ENCODE results near the gene CEACAM3. TPM values are rescaled to one million over a fixed set of nuclear protein-coding genes. Genes with fewer than 3 reads are reported as not detected.
"Not testable (repeated sequence)": the region's sequence is repeated elsewhere in the genome, so short reads cannot be mapped to it uniquely, and the experiment has no call there.

Gene CEACAM3
- total RNA-seq, 1 experiment from 2014 or later = not detected

DNA sequence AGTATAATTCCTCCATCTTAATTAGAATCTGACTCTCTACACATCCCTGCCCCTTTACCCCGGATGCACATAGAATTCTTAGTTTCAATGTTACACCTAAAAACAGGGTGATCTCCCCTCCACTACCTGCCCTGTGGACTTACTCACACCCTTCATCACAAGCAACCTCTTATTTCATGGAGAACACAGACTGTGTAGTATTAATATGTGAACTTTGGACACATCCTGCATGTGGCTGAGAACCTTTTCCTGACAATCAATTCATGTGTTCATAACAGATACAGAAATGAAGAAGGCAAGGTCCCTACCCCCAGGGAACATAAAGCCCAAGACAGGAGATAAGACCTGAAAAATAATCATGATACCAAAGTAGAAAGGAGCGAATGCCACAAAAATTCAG lies 29.3 kb upstream of the CEACAM3 start:
- no CpG with 5 or more reads among the region's 2 CpGs for WGBS (ENCODE audit: extremely low coverage, insufficient read length, low lambda C conversion rate)
- Histone ChIP-seq H4K5ac (ENCODE audit: insufficient read length, low read depth, low read length) (no peak overlapping the region), H3K18ac (ENCODE audit: insufficient read length, low read depth, low read length) (no peak overlapping the region), H3K4ac (ENCODE audit: low read depth, low read length) (no peak overlapping the region), H3K27me3 (ENCODE audit: insufficient read depth, low read length) (no peaks in the 10 kb centered on the region), H3K9me3 (ENCODE audit: control insufficient read depth, low read depth, low read length) (no peaks in the 10 kb centered on the region), H2BK15ac (ENCODE audit: low read depth, low read length) (no peak overlapping the region), H3K27ac (ENCODE audit: insufficient read length, low read depth, low read length) (no peak overlapping the region), H4K91ac (ENCODE audit: insufficient read length, low read depth, low read length) (no peak overlapping the region), H3K79me1 (ENCODE audit: insufficient read depth, low read depth, low read length, poor library complexity, severe bottlenecking) (no peaks in the 10 kb centered on the region), H3K14ac (ENCODE audit: insufficient read depth, low read length) (no peak overlapping the region), H3K9ac (ENCODE audit: extremely low read depth, insufficient read length, low read length) (no peak overlapping the region), H3K23me2 (ENCODE audit: insufficient read length, low read depth, low read length, poor library complexity, severe bottlenecking) (peaks cover 3% of the 10 kb centered on the region), H3K56ac (ENCODE audit: insufficient read length, low read depth, low read length) (no peak overlapping the region), H4K8ac (replicated peaks; ENCODE audit: insufficient read length, low read depth, low read length) (no peak overlapping the region), H3K23ac (ENCODE audit: insufficient read length, low read depth, low read length) (no peak overlapping the region), H4K20me1 (ENCODE audit: control insufficient read depth, insufficient read depth, insufficient read length) (no peaks in the 10 kb centered on the region), H3K4me1 (ENCODE audit: insufficient read depth, low read length) (no peaks in the 10 kb centered on the region), H2BK5ac (ENCODE audit: insufficient read length, low read length) (no peak overlapping the region), H2AK5ac (ENCODE audit: insufficient read length, low read length) (no peak overlapping the region), H2BK20ac (ENCODE audit: low read depth, low read length, poor library complexity, severe bottlenecking) (no peak overlapping the region), H3K79me2 (ENCODE audit: insufficient read depth, low read length) (no peaks in the 10 kb centered on the region), H2BK120ac (ENCODE audit: low read depth, low read length, poor library complexity, severe bottlenecking) (no peak overlapping the region), H2BK12ac (ENCODE audit: insufficient read length, low read depth, low read length) (no peak overlapping the region), H3K4me2 (ENCODE audit: insufficient read depth, insufficient read length, low read length) (no peak overlapping the region), H2AFZ (ENCODE audit: low read length) (no peak overlapping the region), H3T11ph (ENCODE audit: low read length) (no peak overlapping the region)
- H3K27ac Mint-ChIP-seq = no peak overlapping the region
- no peak for TF ChIP-seq CTCF (conservative IDR thresholded peaks at IDR 0.05)
- peaks cover 0 to 33% (median 2%) of the 10 kb centered on the region in 3 experiments; a peak in 4 of 7 replicates for H3K36me3 Mint-ChIP-seq (ENCODE audit: insufficient read depth in 1 of 3, low read depth in 3 of 3)
- H3K4me1 Mint-ChIP-seq = no peaks in the 10 kb centered on the region
- peaks cover 49 to 81% of the 10 kb centered on the region in 2 experiments for H3K9me3 Mint-ChIP-seq
- DNase-seq = no peak
- H3K4me3 Mint-ChIP-seq = no peak overlapping the region
- H3K27me3 Mint-ChIP-seq (ENCODE audit: low read depth) = peaks cover 7% of the 10 kb centered on the region

- not testable (repeated sequence) for H3K4me1 ChIP-seq (ENCODE audit: insufficient read depth, low read length); H2BK15ac ChIP-seq (ENCODE audit: low read depth, low read length); H3K27ac Mint-ChIP-seq; DNase-seq; H3K79me1 ChIP-seq (ENCODE audit: insufficient read depth, low read depth, low read length, poor library complexity, severe bottlenecking); H3K4ac ChIP-seq (ENCODE audit: low read depth, low read length); H2BK120ac ChIP-seq (ENCODE audit: low read depth, low read length, poor library complexity, severe bottlenecking); H4K91ac ChIP-seq (ENCODE audit: insufficient read length, low read depth, low read length); H2BK12ac ChIP-seq (ENCODE audit: insufficient read length, low read depth, low read length); H3K23ac ChIP-seq (ENCODE audit: insufficient read length, low read depth, low read length); H3K27ac ChIP-seq (ENCODE audit: insufficient read length, low read depth, low read length); H4K8ac ChIP-seq (replicated peaks; ENCODE audit: insufficient read length, low read depth, low read length); H3K4me3 Mint-ChIP-seq; H3K27me3 Mint-ChIP-seq (ENCODE audit: low read depth); H4K5ac ChIP-seq (ENCODE audit: insufficient read length, low read depth, low read length); H3T11ph ChIP-seq (ENCODE audit: low read length); H3K9ac ChIP-seq (ENCODE audit: extremely low read depth, insufficient read length, low read length); H2AK5ac ChIP-seq (ENCODE audit: insufficient read length, low read length); H3K23me2 ChIP-seq (ENCODE audit: insufficient read length, low read depth, low read length, poor library complexity, severe bottlenecking); H2BK20ac ChIP-seq (ENCODE audit: low read depth, low read length, poor library complexity, severe bottlenecking); H3K56ac ChIP-seq (ENCODE audit: insufficient read length, low read depth, low read length); H3K79me2 ChIP-seq (ENCODE audit: insufficient read depth, low read length); H3K4me2 ChIP-seq (ENCODE audit: insufficient read depth, insufficient read length, low read length); H3K4me1 Mint-ChIP-seq; H3K9me3 ChIP-seq (ENCODE audit: control insufficient read depth, low read depth, low read length); H4K20me1 ChIP-seq (ENCODE audit: control insufficient read depth, insufficient read depth, insufficient read length); H3K14ac ChIP-seq (ENCODE audit: insufficient read depth, low read length); H2AFZ ChIP-seq (ENCODE audit: low read length); H3K27me3 ChIP-seq (ENCODE audit: insufficient read depth, low read length); H2BK5ac ChIP-seq (ENCODE audit: insufficient read length, low read length); H3K18ac ChIP-seq (ENCODE audit: insufficient read length, low read depth, low read length)
- no CpG with 5 or more reads among the region's 5 CpGs for WGBS (ENCODE audit: extremely low coverage, insufficient read length, low lambda C conversion rate)
- peaks cover 45 to 80% of the 10 kb centered on the region in 2 experiments for H3K9me3 Mint-ChIP-seq
- peaks cover 0 to 32% (median 2%) of the 10 kb centered on the region in 3 experiments; a peak in 4 of 7 replicates for H3K36me3 Mint-ChIP-seq (ENCODE audit: insufficient read depth in 1 of 3, low read depth in 3 of 3)
Measured at GRCh38 chr19:41768105-41768504, 28.3 kb upstream of the CEACAM3 start.
